ENCODE data around the gene AATF.

The AATF gene

DNA sequence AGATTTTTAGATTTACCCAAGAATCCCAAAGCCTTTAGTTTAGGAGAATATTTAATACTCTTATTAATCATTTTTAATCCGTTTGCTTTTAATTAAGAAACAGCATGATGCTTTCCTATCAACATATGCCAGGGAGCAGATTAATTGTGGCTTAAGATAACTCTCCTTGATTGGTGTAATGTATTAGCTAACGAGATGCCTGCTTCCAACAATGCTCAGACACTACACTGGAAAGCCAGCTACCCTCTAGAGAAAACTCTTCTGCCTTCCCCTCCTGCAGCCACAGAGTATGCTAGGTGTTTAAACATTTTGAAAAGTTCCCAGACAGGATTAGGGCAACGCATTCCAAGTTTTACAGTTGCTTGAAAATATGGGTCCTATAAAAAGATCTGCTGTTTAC lies 142.2 kb downstream of the AATF start:
- Mint-ChIP-seq H3K27me3 (no peaks in the 10 kb centered on the region), H3K4me3 (no peak overlapping the region), H3K36me3 (ENCODE audit: low read depth) (peaks cover 95% of the 10 kb centered on the region), H3K27ac (peak overlapping the region; percentile 88), H3K9me3 (no peaks in the 10 kb centered on the region), H3K4me1 (ENCODE audit: low read depth) (peaks cover 43% of the 10 kb centered on the region)
- DNase-seq: no peak

- no peak for DNase-seq
- no peak overlapping the region for H3K27ac Mint-ChIP-seq
- no peaks in the 10 kb centered on the region for H3K27me3 Mint-ChIP-seq
- H3K4me3 Mint-ChIP-seq: no peak overlapping the region
- H3K36me3 Mint-ChIP-seq (ENCODE audit: low read depth): peaks cover 95% of the 10 kb centered on the region
- peaks cover 43% of the 10 kb centered on the region for H3K4me1 Mint-ChIP-seq (ENCODE audit: low read depth)
- H3K9me3 Mint-ChIP-seq: no peaks in the 10 kb centered on the region
Measured at GRCh38 chr17:37092071-37092470, 143.3 kb downstream of the AATF start.

DNA sequence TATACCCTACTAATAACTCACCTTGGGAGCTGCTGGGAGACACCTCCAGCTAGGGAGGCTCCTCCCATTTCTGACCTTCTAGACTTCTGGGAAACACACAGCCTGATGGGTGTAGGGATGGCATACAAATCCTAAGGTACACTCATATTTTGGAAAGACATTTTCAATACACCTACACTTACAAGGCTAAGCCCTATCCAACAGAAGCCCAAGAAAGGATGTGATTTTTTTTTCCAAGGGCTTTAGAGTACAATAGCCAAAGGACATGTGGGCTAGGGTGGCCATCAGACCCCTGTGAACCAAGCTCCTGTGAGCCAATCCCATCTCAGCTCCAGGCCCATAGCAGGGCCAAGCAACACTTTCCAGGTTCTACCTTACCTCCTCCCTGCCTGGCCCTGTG lies 143.9 kb downstream of the AATF start:
- peaks cover 42% of the 10 kb centered on the region for H3K4me1 Mint-ChIP-seq (ENCODE audit: low read depth)
- peaks cover 95% of the 10 kb centered on the region for H3K36me3 Mint-ChIP-seq (ENCODE audit: low read depth)
- H3K27me3 Mint-ChIP-seq: no peaks in the 10 kb centered on the region
- H3K27ac Mint-ChIP-seq: peak overlapping the region; percentile 22
- H3K9me3 Mint-ChIP-seq: no peaks in the 10 kb centered on the region
- H3K4me3 Mint-ChIP-seq: no peak overlapping the region
- DNase-seq: no peak

DNA sequence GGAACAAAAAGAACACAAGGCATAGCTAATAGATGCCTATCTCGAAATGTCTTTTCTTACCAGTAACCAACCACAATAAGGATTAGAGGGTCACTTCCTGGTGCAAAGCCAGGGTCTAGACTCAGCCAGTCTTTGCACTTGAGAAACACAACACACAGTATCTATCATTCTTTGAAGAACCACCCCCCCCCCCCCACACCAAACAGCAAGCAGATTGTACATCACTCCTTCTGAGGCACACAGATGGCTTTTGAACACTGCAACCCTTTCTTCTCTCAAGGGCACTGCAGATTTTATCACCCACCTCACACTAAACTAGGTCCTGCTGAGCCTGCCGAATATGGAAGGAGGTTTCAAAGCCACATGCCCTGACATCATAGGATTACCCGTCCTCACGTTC lies 145.6 kb downstream of the AATF start:
- Mint-ChIP-seq H3K4me1 (ENCODE audit: low read depth) (peaks cover 28% of the 10 kb centered on the region), H3K27ac (no peak overlapping the region), H3K36me3 (ENCODE audit: low read depth) (peaks cover 91% of the 10 kb centered on the region), H3K9me3 (no peaks in the 10 kb centered on the region), H3K27me3 (no peaks in the 10 kb centered on the region), H3K4me3 (no peak overlapping the region)
- no peak for DNase-seq

DNA sequence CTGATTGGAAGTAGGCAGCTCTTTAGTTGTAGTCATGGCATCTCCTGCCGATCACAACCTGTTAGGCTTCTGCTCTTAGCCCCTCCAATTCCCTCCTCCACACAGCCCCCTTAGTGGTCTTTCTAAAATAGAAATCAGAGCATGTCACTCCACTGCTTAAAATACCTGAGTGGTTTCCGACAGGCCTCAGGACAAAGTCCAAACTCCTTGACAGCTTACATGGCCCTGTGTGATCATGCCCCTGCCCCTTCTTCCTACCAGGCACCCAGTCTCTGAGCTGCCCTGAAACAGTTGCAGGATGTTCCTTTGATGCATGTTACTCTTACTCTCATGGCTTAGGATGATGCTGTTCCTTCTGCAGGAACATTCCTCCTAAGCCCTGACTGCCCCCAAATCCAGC lies 147.3 kb downstream of the AATF start:
- no peaks in the 10 kb centered on the region for H3K9me3 Mint-ChIP-seq
- H3K36me3 Mint-ChIP-seq (ENCODE audit: low read depth): peaks cover 88% of the 10 kb centered on the region
- no peak overlapping the region for H3K27ac Mint-ChIP-seq
- no peaks in the 10 kb centered on the region for H3K27me3 Mint-ChIP-seq
- H3K4me1 Mint-ChIP-seq (ENCODE audit: low read depth): peaks cover 11% of the 10 kb centered on the region
- H3K4me3 Mint-ChIP-seq: no peak overlapping the region
- no peak for DNase-seq

GRCh38 chr17:37097154-37097553 lies 148.4 kb downstream of the AATF start:
- H3K9me3 Mint-ChIP-seq: no peaks in the 10 kb centered on the region
- no peak overlapping the region for H3K4me3 Mint-ChIP-seq
- no peak for DNase-seq
- peaks cover 5% of the 10 kb centered on the region for H3K4me1 Mint-ChIP-seq (ENCODE audit: low read depth)
- H3K27ac Mint-ChIP-seq: no peak overlapping the region
- peaks cover 87% of the 10 kb centered on the region for H3K36me3 Mint-ChIP-seq (ENCODE audit: low read depth)
- H3K27me3 Mint-ChIP-seq: no peaks in the 10 kb centered on the region

GRCh38 chr17:37098152-37098551 lies 149.4 kb downstream of the AATF start:
- peaks cover 85% of the 10 kb centered on the region for H3K36me3 Mint-ChIP-seq (ENCODE audit: low read depth)
- no peaks in the 10 kb centered on the region for H3K9me3 Mint-ChIP-seq

DNA sequence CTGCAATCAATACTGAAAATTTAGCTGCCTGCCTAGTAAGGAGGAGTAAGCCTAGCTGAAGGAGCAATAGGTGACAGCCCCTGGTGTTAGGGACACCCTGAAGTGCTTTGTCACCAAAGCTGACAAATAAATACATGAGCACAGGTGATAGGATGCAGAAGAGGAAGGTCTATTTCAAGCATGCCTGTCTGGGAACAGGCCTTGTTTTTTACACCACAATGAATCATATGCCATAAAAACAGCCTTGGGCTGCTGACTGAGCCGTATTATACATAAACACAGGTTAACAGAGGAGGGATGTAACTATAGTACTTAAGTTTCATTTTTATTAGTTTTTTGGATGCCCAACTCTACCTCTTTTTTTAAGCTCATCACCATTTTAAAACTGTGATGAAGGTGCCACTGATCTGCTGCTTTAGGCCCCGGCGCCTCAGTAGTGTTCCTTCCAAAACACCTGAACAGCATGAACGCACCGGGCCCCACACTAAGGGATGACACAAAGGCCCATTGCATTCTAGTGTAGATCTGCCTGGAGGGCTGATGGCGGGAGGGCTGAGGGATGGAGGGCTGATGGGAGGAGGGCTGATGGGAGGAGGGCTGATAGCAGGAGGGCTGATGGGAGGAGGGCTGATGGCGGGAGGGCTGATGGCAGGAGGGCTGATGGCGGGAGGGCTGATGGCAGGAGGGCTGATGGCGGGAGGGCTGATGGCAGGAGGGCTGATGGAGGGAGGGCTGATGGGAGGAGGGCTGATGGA lies 150.3 kb downstream of the AATF start:
- Mint-ChIP-seq H3K27me3 (no peaks in the 10 kb centered on the region), H3K36me3 (ENCODE audit: low read depth) (peaks cover 83% of the 10 kb centered on the region), H3K4me3 (no peak overlapping the region), H3K9me3 (no peaks in the 10 kb centered on the region), H3K27ac (peak overlapping the region; percentile 0), H3K4me1 (ENCODE audit: low read depth) (no peaks in the 10 kb centered on the region)
- no peak for DNase-seq

More at GRCh38 chr17:37098152-37098551, 149.4 kb downstream of the AATF start:
- no peak overlapping the region for H3K27ac Mint-ChIP-seq
- no peak for DNase-seq
- no peaks in the 10 kb centered on the region for H3K27me3 Mint-ChIP-seq
- no peaks in the 10 kb centered on the region for H3K4me1 Mint-ChIP-seq (ENCODE audit: low read depth)
- H3K4me3 Mint-ChIP-seq: no peak overlapping the region

DNA sequence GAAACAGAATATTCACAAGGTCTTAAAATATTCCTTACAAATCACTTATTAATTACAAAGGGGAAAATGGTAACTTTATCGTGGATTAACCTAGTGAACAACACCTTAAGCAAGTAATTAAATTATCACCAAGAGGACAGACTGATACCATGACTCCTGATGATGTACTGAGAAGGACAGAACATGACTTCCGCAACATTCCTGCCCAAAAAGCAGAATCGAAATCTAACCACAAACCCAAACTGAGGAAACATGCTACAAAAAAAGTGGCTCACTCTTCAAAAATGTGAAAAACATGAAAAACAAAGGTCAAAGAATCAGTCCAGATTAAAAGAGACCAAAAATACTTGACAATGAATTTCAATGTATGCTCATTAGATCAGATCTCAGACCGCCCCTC lies 151.5 kb downstream of the AATF start:
- no peak overlapping the region for H3K27ac Mint-ChIP-seq
- no peak overlapping the region for H3K4me3 Mint-ChIP-seq
- DNase-seq: no peak
- H3K27me3 Mint-ChIP-seq: no peaks in the 10 kb centered on the region
- H3K9me3 Mint-ChIP-seq: no peaks in the 10 kb centered on the region
- no peaks in the 10 kb centered on the region for H3K4me1 Mint-ChIP-seq (ENCODE audit: low read depth)
- H3K36me3 Mint-ChIP-seq (ENCODE audit: low read depth): peaks cover 81% of the 10 kb centered on the region

- H3K4me1 Mint-ChIP-seq (ENCODE audit: low read depth): no peaks in the 10 kb centered on the region
- no peak for DNase-seq
- no peak overlapping the region for H3K27ac Mint-ChIP-seq
- H3K4me3 Mint-ChIP-seq: no peak overlapping the region
- H3K36me3 Mint-ChIP-seq (ENCODE audit: low read depth): peaks cover 79% of the 10 kb centered on the region
- H3K9me3 Mint-ChIP-seq: no peaks in the 10 kb centered on the region
- no peaks in the 10 kb centered on the region for H3K27me3 Mint-ChIP-seq
Measured at GRCh38 chr17:37101306-37101705, 152.6 kb downstream of the AATF start.

DNA sequence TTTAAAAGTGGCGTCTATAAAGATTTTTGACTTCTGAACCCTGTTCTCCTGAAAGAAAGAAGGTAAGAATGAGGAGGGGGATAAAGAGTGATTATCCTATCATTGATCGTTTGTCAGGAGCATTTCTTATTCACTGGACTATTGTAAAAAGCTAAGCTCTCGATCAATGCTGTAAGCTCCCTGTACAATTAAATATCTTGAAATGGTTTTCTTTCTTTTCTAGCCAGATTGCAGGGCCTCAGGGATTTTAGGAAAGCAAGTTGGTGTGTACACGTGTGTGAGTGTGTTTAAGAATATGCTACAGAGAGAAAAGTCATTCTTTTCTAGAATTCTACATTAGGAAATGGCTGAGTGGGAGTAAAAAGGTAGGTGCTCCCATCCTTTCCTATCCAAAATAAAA lies 154.5 kb downstream of the AATF start:
- Mint-ChIP-seq H3K4me1 (ENCODE audit: low read depth) (no peaks in the 10 kb centered on the region), H3K27ac (no peak overlapping the region), H3K27me3 (no peaks in the 10 kb centered on the region), H3K36me3 (ENCODE audit: low read depth) (peaks cover 77% of the 10 kb centered on the region), H3K9me3 (no peaks in the 10 kb centered on the region), H3K4me3 (no peak overlapping the region)
- DNase-seq: no peak

GRCh38 chr17:37106049-37106448 lies 157.3 kb downstream of the AATF start:
- H3K4me3 Mint-ChIP-seq: no peak overlapping the region
- DNase-seq: no peak
- H3K27ac Mint-ChIP-seq: no peak overlapping the region
- H3K36me3 Mint-ChIP-seq (ENCODE audit: low read depth): peaks cover 84% of the 10 kb centered on the region
- H3K9me3 Mint-ChIP-seq: no peaks in the 10 kb centered on the region
- no peaks in the 10 kb centered on the region for H3K4me1 Mint-ChIP-seq (ENCODE audit: low read depth)
- no peaks in the 10 kb centered on the region for H3K27me3 Mint-ChIP-seq

Measured in activated T-cell treated with anti-CD3 and anti-CD28 coated beads, Interleukin-2, amount 50 U/mL, for 24 hours (primary cell).